ENCODE results near the gene EXOSC7.

EXOSC7 gene

DNA sequence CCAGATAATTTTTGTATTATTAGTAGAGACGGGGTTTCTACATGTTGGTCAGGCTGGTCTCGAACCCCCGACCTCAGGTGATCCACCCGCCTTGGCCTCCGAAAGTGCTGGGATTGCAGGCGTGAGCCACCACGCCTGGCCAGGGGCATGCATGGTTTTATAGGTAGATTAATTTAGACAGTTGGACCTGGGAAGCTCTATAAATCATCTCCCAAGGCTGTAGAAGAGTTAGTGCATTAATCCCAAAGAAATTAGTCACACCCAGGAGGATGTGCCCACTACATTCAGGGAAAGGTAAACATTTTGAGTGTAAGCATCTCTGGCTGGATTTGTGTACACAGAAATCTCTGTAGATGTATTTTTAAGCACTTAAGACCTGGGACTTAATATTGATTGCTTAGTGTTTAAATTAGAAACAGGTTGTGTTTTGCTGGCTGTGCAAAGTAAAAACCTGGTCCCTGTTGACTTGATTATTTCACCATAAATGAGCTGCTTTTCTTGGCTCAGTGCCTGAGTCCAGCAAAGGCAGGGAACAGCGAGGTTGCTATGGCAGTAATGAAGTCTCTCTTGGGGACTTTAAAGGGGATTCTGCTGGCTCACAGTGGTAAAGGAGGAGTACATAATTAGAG lies 19.2 kb downstream of the EXOSC7 start:
- no peak for DNase-seq

- DNase-seq = no peak
These were observed 20.5 kb downstream of the EXOSC7 start for GRCh38 chr3:44996556-44996969.

DNA sequence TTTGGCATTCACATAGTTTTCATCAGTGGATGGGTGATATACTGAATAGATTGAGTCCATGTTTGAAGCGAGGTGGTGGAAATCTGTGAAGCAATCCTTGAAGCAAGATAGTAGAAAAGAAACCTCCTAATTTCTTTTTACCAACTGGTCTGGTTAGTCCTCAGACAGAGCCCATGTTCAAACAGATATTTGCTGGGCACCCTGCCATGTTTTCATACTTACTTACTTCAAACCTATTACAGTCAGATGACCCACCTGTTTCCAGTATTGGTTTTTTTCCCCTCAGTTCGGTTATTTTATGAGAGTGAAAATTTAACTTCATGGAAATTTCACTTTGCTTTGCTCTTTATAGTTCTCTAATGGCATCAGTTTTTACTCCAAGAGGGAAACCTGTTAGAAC lies 23.7 kb downstream of the EXOSC7 start:
- no peak for DNase-seq

DNA sequence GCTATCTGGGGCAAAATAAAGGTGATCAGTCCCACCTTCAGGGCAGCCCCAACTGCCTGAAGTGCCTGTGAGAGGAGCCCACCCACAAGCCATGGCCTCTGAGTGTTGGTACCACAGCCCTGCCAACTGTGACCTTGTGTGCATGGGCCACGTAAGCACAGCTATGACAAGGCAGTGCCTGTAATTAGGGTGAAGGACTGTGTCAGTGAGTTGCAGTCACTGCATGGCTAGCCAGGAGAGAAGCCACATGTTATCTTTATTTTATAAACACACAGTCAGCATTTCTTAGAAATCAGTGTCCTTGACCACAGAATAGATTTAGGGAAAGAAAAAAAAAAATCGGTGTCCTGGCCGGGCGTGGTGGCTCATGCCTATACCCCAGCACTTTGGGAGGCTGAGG lies 24.8 kb downstream of the EXOSC7 start:
- DNase-seq = no peak

GRCh38 chr3:45001738-45002137 lies 25.7 kb downstream of the EXOSC7 start:
- no peak for DNase-seq

- DNase-seq = no peak
These were observed 26.2 kb downstream of the EXOSC7 start for GRCh38 chr3:45002139-45002660.

DNA sequence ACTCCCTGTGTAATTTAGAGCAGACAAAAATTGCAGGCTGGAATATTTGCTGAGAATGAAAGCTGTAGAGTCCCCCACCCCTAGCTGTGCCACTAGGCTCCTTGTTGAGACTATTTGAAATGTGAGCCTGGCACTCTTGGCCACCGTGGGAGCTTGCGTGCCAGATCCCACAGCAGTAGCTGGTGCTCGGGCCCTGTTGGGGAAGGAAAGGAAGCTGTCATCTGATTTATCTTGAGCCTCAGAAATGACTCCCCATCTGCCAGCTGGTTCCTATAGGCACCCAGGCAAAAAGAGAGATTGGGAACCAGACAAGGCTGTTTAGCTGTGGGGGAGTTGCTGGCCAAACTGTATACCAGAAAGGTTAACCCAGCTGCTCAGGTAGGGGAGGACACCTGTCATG lies 26.7 kb downstream of the EXOSC7 start:
- no peak for DNase-seq

GRCh38 chr3:45003406-45003805 lies 27.4 kb downstream of the EXOSC7 start:
- no peak for DNase-seq

DNA sequence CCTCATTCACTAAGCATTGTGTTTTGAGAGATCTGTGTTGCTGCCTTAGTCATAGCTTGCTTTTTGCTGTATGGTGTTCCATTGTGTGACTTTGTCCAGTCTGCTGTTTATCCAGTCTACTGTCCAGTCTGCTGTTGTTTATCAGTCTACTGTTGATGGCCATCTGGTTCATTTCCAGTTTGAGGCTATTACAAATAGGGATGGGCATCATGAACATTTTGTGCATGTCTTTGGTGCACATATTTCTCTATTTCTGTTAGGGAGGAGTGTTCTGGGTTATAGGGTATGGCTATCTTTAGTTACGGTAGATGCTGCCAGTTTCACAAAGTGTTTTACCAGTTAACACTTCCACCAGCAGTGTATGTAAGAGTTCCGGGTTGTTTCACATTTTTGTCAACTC lies 27.8 kb downstream of the EXOSC7 start:
- DNase-seq = no peak

GRCh38 chr3:45007091-45007490 lies 31.0 kb downstream of the EXOSC7 start:
- no peak for DNase-seq

DNA sequence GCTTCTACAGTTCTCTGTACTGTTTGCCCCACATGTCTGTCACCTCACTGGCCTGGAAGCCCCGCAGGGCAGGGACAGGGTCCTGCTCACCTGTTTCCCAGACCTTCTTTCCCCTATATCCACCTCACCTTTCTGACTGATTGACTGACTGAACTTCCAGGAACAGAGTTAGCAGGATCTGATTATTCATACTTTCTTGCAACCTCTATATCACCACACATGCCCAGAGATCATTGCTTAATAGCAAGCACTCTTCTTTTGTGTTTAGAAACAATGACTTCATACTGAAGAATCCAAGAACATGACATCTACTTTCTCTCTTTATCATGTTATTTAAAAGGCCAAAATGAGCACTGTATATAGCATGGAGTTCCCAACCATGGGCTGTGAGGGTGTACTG lies 32.1 kb downstream of the EXOSC7 start:
- DNase-seq = no peak

- DNase-seq = no peak
These were observed 33.8 kb downstream of the EXOSC7 start for GRCh38 chr3:45009868-45010267.

DNA sequence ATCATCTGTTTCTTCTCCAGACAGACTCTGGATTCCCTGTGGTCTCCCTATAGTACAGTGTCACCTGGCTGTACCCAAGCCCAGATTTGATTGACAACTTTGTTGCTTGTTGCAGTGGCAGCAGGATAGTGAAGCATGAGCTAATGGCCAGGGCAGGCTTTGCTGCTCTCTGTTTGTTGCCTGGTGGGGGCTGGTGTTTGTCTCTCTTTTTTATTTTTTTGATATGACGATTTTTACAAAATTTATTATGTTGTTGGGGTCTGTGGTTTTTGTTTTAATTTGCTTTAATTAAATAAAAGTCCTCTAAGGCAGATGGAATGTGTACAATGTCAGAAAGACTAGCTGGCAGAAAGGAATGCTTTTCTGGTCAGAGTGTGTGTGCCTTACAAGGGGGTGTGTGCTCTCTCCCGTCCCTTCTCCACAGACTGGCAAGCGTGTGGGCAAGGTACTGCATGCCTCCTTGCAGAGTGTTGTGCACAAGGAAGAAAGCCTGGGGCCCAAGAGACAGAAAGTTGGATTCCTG lies 34.8 kb downstream of the EXOSC7 start:
- no peak for DNase-seq

- DNase-seq = no peak
These were observed 35.9 kb downstream of the EXOSC7 start for GRCh38 chr3:45011756-45012508.

- DNase-seq = no peak
These were observed 36.5 kb downstream of the EXOSC7 start for GRCh38 chr3:45012577-45012976.

DNA sequence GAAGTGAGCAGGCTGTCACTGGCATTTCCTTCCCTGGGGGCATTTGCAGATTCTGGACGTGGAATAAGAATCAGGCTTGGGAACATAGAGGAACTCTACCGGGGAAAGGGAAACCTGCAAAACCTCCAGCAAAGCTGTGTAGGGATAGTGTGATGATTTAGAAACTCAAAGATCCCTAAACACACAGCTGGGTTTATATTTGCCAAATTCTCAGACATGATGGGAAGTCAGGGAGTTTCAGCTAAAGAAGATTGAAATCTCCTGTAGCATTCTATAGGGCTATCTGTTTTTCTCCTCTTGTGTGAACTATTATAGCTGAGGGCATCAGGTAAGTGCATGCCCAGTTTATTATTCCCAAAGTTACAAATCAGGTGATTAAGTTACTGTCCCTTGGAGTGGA lies 40.9 kb downstream of the EXOSC7 start:
- no peak for DNase-seq

GRCh38 chr3:45017821-45018220 lies 41.8 kb downstream of the EXOSC7 start:
- DNase-seq = no peak

GRCh38 chr3:45020534-45020933 lies 44.5 kb downstream of the EXOSC7 start:
- no peak for DNase-seq

- DNase-seq = no peak
These were observed 45.7 kb downstream of the EXOSC7 start for GRCh38 chr3:45021524-45022297.

DNA sequence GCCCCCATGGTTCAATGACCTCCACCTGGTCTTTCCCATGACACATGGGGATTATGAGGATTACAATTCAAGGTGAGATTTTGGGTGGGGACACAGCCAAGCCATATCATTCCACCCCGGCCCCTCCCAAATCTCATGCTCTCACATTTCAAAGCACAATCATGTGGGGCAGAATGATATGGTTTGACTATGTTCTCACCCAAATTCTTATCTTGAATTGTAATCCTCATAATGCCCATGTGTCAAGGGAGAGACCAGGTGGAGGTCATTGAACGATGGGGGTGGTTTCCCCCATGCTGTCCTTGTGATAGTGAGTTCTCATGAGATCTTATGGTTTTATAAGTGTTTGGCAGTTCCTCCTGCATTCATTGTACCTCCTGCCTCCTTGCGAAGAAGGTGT lies 47.6 kb downstream of the EXOSC7 start:
- no peak for DNase-seq

DNA sequence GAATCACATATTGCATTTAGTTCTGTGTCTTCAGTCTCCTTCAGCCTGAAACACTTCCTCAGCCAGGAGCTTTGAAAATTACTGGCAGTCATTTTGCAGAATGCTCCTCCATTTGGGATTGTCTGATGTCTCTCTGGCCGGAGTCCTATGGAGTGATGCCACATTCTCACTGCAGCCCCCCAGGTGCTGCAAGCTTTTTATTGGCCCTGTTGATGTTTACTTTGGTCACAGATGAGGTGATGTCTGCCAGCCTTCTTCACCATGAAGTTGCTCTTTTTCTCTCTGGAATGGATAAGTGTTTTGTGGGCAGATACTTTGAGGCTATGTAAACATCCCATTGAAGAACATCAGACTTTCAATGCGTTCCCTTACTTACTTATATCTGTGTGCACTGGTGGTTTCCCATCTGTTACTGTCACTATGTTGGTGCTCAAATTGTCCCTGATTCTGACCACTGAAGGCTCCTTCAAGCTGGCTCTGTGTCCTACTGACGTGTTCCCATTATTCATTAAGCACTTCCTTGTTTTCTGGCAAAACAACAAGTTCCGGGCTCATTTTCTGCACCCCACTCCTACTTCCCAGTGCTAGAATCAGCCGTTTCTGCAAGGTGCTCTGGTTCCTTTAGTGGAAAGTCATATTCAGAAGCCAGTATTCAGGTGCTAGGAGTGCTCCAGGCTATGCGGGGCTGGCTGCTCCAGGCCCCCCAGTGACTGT lies 48.7 kb downstream of the EXOSC7 start:
- no peak for DNase-seq

- DNase-seq = no peak
These were observed 50.0 kb downstream of the EXOSC7 start, which contains the start of gene CLEC3B for GRCh38 chr3:45026038-45026437. CLEC3B (plus strand) TSS chr3:45026303; CDS start chr3:45026363, 60 bp downstream.

DNA sequence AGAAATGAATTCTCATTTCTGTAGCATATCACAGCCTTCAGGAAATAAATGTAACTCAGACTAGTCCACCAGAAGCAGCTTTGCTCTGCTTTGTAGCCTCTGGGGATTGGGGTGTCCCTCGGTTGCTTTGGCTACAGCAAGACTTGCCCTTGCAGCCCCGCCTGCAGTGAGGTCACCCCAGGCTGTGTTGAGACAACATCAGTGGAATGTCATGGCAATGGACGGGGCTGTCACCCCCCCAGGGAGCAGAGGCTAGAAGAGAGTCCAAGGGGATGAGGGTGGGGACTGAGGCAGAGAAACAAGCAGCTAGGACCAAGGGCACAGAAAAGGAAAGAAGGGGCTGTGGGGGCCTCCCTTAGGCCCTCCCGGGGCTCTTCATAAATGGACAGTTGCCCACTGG lies 50.9 kb downstream of the EXOSC7 start:
- DNase-seq = no peak
